HG03469 (cell line): ENCODE measurements around the gene GRM3.
"Not testable (repeated sequence)": the region's sequence is repeated elsewhere in the genome, so short reads cannot be mapped to it uniquely, and the experiment has no call there.

Source experiments
- ATAC-seq: cut with Tn5 transposase; IDR thresholded peaks from one replicate; pipeline ENCODE4 v1.9.1; 2021; ENCODE audit warnings: mild to moderate bottlenecking, moderate library complexity, moderate number of reproducible peaks; ENCODE audit not compliant: unreplicated experiment

GRM3 gene

DNA sequence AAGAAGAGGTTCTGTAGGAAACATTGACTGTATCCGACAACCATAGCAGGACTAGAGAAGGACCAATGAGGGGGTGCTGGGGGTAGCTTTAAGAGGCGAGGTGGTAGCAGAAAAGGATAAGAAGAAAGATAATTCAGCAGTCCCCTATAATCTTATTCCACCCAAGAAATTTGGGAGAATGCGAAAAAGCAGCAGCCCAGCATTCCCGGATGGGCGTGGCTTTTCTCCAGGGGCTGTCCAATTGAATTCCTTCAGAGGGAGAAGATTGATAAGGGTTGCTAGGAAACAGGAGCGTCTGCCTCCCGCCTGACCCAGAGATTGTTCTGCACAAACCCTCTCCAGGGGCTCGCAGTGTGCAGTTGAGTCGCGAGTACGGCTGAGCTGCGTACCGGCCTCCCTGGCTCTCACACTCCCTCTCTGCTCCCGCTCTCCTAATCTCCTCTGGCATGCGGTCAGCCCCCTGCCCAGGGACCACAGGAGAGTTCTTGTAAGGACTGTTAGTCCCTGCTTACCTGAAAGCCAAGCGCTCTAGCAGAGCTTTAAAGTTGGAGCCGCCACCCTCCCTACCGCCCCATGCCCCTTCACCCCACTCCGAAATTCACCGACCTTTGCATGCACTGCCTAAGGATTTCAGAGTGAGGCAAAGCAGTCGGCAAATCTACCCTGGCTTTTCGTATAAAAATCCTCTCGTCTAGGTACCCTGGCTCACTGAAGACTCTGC lies at the start of gene GRM3:
Gene GRM3, plus strand, starts transcription at position 349 of the 721 bp plus-strand sequence. CDS start 121,237 bp downstream, outside the sequence.
- ATAC-seq = no peak

DNA sequence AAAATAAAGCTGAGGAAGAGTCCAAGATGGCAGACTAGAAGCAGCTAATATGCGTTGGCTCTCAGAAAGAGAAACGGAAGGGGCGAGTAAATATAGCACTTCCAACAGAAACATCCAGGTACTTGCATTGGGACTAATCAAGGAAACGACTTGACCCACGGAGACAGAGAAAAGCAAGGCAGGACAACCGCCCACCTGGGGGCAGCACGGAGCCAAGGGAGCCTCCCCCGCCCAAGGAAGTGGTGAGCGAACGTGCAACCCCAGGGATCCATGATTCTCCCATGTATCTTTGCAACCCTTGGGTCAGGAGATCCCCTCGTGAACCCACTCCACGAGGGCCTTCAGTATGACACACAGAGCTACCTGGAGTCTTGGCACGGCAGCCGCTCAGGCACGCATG lies 45.4 kb upstream of the GRM3 start:
- no peak for ATAC-seq

DNA sequence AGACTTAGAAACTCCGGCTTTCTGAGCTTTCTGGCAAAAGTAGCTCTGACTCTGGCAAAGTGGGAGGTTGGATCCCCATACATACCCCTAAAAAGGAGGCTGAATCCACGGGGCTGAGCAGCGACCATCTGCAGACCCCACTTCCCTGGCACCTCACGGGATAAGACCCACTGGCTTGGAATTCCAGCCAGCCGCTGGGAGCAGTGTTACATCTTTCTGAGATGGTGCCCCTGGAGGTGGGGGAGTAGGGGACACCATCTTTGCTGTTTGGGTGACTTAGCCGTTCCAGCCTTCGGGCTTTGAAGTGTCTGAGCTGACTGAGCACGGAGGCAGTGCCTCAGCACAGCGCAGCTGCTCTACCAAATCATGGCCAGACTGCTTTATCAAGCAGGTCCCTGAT lies 45.0 kb upstream of the GRM3 start:
- ATAC-seq = no peak

DNA sequence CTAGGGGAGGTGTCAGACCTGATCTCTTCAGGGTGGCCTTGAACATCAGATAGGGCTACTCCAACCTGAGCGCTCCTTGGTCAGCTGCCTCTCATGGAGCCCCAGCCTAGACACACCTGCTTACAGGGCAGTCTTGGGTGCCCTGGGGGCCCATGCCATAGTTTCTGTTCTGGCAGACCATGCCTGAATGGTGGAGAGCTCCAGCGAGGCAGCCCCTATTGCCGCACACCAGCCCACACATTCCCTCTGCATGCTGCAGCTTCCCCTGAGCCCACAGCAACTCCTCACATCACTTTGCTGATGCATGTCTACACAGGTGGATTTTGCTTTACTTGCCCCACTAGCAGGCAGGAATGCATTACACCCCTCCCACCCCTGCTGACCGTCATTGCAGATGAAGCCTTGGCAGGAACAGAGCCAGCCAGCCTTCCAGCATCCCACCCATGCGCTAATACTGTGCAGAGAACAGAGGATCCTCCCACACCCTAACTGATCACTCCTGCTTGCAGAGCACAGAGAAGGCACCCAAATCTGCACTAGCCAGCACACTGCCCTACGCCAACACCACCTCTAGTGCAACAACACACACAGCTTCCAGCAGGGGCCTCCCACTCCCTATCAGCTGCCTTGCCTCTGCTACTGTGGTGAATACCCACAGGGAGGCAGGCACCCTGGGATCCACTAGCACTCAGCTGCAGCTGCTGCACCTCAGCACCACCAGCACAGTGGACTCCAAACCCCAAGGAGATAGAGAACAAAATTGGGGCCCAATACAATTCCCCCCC lies 43.0 kb upstream of the GRM3 start:
- no peak for ATAC-seq

DNA sequence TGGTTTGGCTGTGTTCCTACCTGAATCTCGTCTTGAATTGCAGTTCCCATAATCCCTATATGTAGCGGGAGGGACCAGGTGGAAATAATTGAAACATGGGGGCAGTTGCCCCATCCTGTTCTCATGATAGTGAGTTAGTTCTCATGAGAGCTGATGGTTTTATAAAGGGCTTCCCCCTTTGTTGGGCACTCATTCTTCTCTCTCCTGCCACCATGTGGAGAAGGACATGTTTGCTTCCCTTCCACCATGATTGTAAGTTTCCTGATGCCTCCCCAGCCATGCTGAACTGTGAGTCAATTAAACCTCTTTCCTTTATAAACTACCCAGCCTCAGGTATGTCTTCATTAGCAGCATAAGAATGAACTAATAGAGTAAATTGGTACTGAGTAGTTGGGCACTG lies 28.0 kb upstream of the GRM3 start:
- ATAC-seq = not testable (repeated sequence)

DNA sequence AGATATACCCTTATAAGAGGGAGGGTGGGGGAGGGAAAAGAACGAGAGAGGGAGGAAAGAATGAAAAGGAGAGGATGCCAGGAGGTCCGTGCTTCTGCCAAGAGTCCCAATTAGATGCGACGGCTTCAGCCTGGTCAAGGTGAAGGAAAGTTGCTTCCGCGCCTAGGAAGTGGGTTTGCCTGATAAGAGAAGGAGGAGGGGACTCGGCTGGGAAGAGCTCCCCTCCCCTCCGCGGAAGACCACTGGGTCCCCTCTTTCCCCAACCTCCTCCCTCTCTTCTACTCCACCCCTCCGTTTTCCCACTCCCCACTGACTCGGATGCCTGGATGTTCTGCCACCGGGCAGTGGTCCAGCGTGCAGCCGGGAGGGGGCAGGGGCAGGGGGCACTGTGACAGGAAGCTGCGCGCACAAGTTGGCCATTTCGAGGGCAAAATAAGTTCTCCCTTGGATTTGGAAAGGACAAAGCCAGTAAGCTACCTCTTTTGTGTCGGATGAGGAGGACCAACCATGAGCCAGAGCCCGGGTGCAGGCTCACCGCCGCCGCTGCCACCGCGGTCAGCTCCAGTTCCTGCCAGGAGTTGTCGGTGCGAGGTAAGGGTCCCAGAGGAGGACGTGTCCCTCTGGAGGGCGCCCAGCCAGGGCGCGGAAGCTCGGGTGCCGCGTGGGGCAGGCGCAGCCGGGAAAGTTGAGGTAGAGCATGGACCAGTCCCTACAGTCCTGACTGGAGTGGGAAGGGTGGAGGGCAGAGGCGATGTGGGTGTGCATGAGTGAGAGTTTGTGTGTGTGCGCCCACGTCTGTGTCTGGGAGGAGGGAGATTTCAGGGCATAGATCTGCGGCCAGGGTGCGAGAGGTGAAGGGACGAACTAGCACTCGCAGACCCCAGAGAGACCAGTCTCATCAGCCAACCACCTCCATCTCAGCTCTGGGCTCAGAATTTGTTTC lies 844 bp downstream of the GRM3 start:
- ATAC-seq = no peak

DNA sequence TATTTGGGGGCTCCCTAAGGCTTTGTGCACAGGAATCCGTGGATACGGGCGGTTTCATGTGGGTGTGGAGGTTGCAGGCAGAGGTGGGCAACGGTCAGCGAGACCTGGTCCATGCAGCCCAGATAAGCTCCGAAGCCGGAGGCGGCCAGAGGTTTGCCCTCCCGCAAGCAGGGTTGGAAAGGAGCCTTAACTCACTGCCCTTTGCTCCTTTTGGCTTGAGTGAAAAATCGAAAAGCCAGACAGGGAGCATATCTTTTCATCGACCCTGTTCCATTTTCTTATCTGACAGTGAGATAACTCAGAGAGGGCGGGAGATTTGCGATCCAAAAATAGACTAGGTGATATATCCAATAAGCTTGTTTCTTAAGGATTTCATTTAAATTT lies 1.5 kb downstream of the GRM3 start:
- no peak for ATAC-seq

DNA sequence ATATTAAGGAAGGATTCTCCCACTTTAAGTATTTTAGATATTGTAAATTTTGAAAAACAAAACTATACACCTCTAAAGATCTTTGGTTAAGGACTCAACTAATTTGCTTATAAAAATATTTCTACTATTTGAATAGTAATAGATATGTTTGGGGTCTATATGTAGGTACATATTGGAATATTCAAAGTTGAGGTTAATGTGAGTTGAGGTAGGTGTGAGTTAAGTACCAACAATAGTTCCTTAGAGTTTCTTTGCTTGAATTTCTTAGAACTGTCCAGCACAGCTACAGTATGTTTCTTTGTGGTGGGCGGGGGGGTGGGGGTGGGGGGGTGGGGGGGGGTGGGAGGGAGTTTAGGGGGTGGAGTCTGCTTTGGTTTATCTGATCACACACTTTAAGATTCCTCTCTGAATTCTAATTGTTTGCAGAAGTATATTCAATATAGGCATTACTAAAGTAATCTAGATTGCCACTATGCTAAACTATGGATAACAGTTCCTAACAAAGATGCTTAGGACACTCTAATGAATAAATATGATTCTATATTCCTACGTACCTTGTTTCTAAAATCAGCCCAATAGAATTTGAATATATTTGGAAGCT lies 2.1 kb downstream of the GRM3 start:
- ATAC-seq = no peak

DNA sequence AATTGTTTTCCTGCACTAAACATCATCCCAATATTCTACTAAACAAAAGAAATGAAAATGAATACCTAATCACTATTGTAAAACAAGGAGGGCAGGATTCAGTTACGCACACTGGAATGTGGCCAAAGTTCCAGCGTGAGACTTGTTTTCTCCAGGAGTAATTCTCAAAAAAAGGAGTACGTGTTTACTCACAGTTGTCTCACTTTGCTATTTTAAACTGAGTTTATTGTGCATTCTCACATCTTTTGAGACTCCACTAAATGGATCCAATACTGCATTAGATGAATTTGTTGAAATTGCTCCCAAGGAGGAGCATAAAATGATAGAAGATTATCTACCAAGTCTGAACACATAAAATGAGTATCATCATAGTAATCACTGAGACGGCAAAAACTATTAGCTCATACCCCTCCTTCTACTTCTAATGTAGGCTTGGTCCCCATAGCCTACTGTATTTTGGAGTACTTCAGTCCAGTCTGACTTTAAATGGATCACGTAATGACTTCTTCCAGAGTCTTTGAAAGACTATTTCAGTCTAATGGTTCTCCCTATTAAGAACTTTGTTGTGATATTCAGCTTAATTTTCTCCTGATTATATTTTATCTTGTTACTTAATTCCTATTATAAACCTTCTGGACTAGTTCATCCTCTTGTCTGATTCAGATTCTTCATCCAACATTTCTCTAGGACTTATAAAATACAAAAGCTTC lies 3.8 kb downstream of the GRM3 start:
- no peak for ATAC-seq

DNA sequence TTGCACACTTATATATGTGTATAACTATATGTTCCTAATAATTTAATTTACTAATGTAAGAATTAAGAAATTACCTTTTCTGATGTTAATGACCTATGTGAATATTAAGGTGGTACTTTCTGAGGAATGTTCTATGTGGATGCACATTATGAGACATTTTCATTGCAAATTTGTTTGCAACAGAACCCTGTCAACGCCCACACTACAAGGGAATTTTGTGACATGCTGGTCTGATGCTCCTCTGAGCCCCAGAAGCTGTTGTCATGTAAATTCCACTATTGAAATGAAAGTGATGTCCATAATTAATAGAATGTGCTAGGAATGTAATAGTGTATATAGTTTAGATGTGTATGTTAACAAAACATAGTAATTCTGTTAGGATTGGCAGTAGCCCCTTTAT lies 4.5 kb downstream of the GRM3 start:
- no peak for ATAC-seq

DNA sequence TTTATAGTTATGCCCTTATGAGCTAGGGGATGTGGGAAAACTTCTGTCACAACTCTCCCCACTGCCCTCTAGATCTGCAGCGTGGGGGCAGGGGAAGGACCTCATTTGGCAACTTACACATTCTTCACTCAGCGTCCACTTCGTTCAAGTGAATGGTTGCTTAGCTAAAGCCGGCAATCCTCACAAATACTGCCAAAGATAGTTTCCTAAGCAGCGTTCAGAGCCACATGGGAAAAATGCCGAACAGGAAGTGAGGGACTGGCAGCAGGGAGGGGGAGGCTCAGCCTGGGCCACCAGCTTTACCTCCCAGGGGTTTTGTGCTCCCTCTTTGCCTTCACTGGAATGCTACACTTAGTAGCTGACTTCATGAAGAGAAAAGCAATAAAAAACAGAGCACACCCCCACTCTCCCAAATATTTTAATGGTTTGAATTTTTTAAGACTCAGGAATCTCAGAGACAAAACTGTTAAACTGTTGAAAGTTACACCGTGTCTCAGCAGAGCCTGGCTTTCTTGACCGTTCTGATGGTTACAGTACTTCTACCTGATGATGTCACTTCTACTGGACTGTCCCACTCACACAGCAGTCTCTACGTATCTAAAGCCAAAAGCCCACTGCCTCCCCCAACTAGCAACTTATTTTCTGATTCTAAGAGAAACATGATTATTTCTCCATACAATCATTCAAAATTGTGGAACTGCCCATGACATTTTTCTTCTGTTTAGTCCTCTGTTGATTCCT lies 10.4 kb downstream of the GRM3 start:
- no peak for ATAC-seq

DNA sequence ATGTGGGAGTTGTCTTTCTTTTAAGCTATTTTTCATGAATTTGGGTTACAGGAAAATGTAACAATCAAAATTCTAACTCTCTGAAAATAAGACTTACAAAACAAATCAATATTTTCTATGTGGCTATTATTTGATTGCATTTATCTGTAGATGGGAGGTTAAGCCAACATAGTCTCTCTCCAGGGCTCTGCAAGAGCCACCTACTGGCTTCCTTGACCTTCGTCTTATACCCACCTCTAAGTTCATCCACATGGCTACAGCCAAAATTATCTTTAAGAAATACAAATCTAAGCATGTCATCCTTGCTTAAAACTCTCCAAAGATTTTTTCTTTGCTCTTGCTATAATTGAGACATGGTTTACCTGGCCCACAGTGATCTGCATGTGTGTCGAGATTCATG lies 14.2 kb downstream of the GRM3 start:
- no peak for ATAC-seq

DNA sequence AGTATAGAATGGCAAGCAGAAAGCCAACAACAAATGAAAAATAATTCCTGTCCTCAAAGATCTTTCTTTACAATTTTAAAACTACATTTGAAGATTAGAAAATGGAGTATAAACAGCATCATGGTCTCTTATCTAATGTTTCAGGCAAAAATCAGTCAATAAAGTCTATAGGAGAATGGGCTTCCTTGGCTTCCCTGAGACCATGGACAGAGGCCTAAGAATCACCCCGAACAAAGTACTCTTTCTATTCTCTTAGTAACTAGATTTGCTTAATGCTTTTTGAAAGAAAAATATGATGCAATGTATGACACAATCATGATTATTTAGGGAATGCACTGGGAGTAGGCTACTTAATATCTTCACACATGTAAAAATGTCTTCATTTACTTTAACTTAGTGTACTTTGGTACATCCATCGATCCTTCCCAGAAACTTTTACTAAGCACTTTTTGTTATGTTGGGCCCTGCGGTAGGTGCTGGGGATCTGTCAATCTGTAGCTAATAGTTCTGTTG lies 17.3 kb downstream of the GRM3 start:
- no peak for ATAC-seq

DNA sequence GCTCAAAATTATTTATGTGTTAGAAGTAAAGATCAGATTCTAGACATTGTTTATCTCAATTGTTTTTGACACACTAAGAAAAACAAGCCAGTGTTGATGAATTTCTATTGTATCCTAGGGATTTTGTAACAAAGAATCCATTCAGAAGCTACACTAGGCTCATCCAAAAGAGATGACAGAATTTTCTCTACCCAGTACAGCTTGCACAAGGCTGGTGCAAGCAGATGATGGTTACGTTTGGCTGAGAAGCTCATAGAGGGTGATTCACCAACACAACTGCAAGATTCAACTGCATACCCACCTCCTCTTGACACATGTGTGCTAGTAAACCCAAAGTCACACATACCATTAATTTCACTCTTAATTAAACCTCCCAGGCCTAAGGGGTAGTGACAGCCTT lies 20.8 kb downstream of the GRM3 start:
- ATAC-seq = no peak

DNA sequence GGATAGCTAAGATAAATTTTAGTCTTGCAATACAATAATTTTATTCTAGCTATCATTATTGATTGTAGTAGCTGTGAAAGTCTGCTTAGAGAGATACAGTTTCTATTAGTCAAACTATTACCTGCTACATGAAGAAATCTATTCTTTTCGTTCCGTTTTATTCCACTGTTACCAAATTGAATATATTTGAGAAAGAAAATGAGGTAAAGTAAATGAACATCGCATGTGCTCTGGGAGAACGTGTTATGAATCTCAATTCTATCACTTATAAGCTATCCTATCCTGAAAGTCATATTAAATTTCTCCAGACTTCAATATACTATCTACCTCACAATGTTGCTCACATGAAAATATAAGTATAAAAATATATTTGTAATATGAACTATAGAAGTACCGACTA lies 21.3 kb downstream of the GRM3 start:
- no peak for ATAC-seq

DNA sequence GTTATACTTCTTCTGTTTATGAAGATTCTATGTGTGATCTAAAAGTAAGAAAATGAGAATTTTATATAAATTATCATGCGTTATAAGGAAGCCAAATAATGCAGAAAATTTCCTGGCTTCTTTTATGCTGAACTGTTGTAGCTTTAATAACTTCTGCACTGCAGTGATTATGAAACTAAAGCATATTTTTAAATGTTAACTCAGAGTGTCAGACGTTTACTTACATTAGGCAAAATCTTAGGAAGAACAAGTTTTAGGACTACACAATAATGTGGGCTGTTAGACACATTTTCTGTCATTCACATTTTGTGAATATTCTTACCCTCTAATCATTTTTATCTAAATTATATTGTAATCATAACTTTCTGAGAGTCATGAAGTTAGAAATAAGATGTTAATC lies 22.0 kb downstream of the GRM3 start:
- no peak for ATAC-seq

DNA sequence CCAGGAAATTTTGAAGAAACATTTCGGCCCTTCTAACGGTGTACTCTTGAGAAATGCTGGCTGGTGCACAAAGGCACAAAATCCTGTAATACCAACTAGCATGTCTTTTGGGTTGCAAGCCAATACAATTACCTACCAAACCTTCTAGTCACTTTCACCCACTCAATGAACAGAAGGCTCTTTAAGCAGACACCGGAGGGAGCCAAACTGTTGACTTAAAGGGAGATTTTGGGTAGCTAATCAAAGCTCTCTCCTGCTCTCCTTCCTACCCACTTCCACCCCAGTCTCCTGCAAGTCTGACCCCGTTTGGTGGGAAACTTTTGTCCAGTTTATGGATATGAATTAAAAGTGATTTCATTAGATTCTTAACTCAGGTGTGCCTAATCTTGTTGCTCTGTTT lies 24.0 kb downstream of the GRM3 start:
- ATAC-seq = peak; percentile 53

DNA sequence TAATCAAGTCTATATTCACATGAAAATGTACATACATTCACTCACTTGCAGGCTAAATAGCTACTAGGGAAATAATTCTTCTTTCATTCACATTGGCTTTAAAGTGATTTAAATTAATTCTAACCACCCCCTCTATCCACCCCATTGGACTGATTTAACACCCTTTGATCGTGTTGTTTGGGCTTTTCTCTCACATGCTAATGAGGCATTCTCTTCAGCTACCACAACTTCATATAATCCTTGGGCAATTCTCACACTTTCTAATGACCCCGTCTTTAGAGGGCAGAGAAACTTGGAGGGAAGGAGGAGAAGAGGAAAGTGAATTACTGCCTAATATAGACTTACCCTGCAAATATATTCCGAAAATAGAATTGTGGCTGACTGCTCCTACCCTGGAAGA lies 24.6 kb downstream of the GRM3 start:
- ATAC-seq = no peak

DNA sequence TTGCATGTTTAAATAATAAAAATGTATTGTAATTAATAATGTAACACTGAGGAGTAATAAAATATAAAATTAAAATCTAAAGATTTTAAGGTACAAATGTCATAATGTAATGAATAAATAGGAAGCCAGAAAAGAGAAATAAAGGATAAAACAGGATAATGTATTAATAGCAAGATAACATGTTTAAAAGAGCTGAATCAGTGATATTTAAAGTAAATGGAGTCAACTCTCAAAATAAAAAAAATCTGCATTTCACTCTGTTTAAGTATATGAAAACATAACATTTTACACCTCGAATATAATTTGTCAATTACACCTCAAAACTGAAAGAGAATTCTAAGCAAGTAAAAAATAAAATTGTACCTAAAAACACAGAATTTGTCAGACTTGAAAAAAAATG lies 44.1 kb downstream of the GRM3 start:
- no peak for ATAC-seq
